D721Med (cell line): ENCODE measurements around the gene PXMP4.

ENCODE experiments used
- DNase-seq: peaks from one replicate; pipeline ENCODE4 v3.0.0; 2011; ENCODE audit warnings: low spot score; ENCODE audit not compliant: insufficient read length
- FAIRE-seq: peaks from 2 replicates; lab custom pipeline; 2011; peaks lifted over from hg19 to GRCh38; lab: Jason Lieb, UNC
- TF ChIP-seq, protein P1 (sequence below): IDR thresholded peaks from 2 replicates; pipeline ENCODE4 v1.5.1; 2012; ENCODE audit warnings: mild to moderate bottlenecking, control low read depth; ENCODE audit not compliant: insufficient read depth; ENCODE audit errors: missing control alignments

Gene PXMP4

DNA sequence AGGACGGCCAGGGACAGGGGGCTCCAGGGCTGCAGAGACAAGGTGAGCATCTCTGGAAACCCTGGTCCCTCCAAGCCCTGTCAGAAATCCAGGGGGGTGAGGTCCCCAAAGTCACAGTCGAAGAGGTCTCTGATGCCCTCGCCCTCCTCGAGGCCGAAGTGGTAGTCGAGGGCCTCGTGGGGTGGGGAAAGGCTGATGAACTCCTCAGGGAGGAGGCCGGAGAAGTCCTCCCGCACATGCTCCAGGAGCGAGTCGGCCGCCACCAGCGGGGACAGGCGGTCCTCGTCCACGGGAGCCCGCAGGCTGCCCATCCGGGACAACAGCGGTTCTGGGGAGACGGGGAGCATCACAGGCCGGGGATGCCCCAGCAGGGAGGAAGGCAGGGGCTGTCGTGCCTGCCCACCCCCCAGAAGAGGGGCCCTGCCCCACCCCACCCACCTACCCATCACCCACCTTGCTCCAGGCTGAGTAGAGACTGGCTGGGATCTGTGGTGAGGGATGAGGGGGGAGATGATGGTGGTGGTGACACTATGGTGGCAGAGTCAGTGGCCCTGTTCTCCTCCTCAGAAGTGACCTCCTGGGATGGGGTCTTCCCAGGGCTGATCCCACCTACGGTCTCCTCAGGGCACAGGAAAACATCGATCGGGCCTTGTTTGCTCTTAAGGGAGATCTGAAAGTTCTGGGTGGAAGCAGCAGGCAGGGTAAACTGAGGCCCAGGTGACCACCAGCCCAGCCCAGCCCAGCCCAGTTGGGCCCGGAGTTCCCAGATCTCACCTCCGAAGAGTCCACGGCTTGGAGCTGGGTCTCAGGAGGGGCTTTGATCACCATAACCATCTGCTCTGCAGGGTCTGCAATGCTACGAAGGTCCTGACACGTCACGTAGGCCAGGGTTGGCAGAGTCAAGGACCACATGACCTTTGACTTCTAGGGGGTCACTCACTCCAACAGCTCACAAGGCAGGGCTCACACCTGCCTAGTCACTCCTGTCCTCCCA is 43.2 kb downstream of the PXMP4 start:
- DNase-seq (no peak), FAIRE-seq (no peak)
- TF ChIP-seq, protein P1, sequence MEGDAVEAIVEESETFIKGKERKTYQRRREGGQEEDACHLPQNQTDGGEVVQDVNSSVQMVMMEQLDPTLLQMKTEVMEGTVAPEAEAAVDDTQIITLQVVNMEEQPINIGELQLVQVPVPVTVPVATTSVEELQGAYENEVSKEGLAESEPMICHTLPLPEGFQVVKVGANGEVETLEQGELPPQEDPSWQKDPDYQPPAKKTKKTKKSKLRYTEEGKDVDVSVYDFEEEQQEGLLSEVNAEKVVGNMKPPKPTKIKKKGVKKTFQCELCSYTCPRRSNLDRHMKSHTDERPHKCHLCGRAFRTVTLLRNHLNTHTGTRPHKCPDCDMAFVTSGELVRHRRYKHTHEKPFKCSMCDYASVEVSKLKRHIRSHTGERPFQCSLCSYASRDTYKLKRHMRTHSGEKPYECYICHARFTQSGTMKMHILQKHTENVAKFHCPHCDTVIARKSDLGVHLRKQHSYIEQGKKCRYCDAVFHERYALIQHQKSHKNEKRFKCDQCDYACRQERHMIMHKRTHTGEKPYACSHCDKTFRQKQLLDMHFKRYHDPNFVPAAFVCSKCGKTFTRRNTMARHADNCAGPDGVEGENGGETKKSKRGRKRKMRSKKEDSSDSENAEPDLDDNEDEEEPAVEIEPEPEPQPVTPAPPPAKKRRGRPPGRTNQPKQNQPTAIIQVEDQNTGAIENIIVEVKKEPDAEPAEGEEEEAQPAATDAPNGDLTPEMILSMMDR = no peak

DNA sequence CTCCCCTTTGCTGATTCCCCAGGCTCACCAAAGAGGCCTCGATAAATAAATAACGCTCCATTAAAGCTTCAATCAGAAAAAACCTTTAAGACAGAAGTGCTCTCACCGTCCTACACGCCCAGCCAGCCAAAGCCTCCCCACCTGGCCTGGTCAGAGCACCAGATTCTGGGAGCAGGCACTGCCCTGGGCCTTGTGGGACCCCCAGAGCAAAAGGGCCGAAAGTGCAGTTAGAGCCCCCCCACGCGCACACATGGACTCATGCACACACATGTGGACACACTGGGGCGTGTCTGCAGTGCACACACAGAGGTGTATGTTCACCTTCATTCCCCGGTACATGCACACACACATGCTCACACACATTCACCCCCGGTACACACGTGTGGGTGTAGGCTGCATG is 44.0 kb downstream of the PXMP4 start:
- DNase-seq = no peak
- TF ChIP-seq, protein P1 = no peak
- no peak for FAIRE-seq

DNA sequence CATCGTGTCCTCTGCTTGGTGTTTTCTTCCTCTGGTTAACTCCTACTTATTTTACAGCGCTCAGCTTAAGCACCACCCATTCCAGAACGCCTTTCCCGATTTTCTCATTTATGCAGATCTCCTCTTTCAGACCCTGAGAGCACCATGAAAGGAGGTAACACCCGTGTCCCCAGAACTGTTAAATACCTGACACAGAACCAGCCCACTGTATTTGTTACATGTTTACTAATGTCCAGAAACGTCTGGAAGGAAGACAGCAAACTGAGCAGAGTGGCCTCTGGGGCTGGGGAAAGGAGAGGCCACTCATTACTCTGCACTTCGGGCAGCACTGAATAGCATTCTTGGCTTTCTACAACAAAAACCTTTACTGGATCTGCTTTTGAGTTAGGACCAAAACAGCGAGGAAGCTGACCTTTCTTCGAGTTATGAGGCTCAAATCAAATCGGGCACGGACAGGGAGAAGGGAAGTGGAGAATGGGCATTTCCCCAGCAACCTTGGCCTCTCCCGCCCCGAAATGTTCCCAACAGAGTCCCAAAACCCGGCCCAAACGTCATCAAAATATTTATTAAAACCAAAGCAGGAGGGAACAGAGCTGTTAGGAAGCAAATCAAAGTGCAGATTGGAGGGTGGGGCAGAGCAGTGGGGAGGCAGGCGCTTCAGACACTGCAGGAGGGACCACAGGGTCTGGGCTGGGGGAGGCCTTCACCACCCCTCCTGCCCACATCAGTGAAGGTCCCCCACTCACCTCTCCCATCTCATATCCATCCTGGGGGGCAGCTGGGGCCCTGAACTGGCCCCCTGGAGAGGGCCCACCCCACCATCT is 44.8 kb downstream of the PXMP4 start:
- no peak for DNase-seq

DNA sequence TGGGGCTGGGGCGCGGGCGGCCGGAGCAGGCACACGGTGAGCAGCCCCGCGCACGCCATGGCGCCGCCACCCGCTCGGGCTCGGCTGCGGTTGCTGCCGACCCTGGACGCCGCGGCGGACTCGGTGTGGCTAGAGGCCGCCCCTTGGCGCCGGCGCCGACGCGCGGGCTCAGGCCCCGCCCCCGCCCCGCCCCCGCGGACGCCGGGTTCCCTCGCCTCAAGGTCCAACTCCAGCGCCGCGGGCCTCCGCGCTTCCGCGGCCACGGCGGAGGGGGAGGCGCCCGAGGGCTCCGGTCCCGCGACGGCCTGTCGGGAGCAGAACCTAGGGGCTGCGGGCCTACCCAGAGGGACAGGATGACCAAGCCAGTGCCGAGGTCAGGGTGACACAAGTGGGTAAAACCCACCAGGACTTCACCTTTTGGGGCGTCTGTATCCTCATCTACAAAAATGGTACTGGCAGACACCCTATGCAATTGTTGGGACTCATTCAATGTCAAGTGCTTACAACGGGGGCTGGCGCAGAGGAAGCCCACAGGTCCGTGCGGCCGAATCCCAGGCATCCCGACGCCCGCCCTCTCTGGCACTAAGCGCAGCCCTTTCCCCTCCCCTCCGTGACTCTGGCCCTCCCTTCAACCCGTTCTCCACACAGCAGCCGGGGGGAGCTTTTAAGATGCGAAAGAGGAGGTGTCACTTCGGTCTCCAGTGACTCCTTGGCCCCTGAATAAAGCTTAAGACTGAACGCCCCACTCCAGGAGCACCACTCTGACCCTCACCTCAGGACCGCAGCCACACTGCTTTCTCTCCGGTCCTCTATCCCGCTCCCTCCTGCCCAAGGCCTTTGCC is 45.6 kb downstream of the PXMP4 start, which contains the start of gene NECAB3:
Gene NECAB3, minus strand, starts transcription at position 135 of the 842 bp plus-strand sequence. Its CDS starts 76 bp downstream, at position 59.
- TF ChIP-seq, protein P1 = no peak
- FAIRE-seq (no peak), DNase-seq (peak; percentile 84)

More for the DNA sequence above, 44.8 kb downstream of the PXMP4 start:
- TF ChIP-seq, protein P1 = no peak
- FAIRE-seq = no peak

DNA sequence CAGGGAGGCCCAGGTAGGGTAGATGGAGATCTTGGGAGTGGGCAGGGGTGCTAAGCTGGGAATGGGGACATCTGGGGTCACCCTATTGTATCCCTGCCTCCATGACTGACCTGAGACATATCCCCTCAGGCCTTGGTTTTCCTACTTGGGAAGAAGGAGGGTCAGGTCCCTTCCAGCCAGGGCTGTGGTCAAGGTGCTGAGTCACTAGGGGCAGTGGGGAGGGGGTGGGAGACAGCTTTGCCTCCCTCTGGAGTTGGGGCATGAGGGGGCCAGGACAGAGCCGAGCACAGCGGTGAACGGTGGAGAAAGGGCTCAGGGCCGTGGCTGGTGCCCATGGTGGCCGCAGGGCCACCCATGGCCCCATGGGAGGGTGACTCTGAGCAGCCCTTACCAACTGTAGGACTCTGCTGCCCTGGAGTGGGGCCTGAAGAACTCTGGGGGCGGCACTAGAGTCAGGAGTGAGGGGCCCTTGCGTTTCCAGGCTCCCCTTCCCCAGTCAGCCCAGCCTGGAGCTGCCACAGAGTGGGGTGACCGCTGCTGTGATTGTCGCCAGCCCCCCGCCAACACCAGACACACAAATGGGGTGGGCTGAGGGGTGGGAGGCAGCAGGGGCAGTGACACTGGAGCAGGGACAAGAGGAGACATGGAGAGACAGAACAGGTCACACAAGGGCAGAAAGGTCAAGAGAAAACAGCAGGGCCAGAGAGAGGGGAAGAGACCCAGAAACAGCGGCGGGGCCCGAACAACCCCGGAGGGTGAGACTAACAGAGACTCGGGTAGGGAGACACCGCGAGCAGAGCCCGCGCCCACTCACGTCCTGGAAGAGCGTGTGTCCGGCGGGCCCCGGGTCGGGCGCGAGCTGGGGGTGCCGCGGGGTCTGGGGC is 46.5 kb downstream of the PXMP4 start:
- TF ChIP-seq, protein P1 = no peak
- no peak for FAIRE-seq
- DNase-seq = no peak

DNA sequence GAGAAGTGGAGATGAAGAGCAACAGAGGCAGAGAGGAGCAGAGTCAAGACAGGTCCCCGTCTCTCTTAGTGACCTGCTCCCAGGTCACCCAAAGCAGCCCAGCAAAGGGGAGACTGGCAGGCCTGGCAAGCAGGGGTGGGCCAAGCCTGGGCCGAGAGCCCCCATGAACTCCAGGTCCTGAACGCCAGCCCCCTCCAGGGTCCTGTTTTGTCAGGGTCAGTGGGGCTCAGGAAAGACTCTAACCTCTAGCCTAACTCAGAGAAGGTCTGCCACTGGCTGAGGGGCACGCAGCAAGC is 47.0 kb downstream of the PXMP4 start:
- FAIRE-seq (no peak), DNase-seq (no peak)
- TF ChIP-seq, protein P1 = no peak
